A549 treated with CORT108297 at 1 μM for 4 hours (cell line): ENCODE results near the gene TXN. TPM values are rescaled to one million over a fixed set of nuclear protein-coding genes. Genes with fewer than 3 reads are reported as not detected.

Experiments used
- total RNA-seq: library from RNA; stranded (reverse); fragments of 200-300 nt; extraction: Qiagen RNA extraction; gene quantifications from 5 replicates; pipeline ENCODE4 v1.2.3, GENCODE V29; 2022

Gene TXN
- 1,175 to 1,466 TPM (median 1,234 TPM) in 5 replicates for total RNA-seq

DNA sequence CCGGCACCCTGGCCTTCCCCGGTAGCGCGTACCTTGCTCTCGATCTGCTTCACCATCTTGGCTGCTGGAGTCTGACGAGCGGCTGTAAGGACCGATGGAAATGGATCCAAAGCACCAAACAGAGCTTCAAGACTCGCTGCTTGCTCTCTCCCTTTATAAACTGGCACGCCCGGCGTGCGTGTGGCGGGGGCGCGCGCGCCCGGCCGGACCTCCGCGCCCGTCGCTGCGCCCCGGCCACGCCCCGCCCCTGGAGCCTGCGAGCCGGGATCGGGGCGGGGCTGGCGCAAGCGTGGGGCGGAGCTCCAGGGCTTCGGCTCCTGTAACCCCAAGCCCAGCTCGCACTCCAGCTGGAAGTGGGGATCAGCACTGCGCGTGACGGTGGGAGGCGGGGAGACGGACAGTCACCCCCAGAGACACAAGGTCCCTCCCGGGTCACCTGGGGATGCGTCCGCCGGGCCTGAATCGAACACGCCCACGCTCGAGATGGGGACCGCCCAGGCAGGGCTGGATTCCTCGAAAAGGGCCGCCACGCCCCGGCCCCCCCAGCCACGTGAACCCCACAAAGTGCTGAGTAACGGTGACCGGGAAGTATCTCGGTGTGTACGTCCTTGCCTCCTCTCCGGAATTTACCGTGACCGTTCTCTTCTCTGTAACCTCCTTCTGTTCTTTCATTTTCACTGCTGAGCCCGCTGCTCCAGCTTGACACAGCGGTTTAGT lies at the start of gene TXN:
TXN (minus strand) TSS at position 128 of the 717 bp plus-strand sequence; CDS start at position 56, 72 bp downstream.

GRCh38 chr9:110208031-110208430 lies 48.3 kb downstream of the TXN start, which contains the start of gene C9orf152:
TSS of gene C9orf152 (minus strand) at chr9:110208159. CDS start at chr9:110207579, 580 bp downstream.

Other genes starting within 250 kb of the TXN start
- 0.05 to 0.12 TPM (median 0.05 TPM) in 4 of 5 replicates, not detected in the other for gene C9orf152, start 48.3 kb downstream of the TXN start, total RNA-seq
- gene TXNDC8, start 81.4 kb upstream of the TXN start, total RNA-seq: not detected in 5 replicates